Measurements from ENCODE around the gene CLASP1.

- no peak for TF ChIP-seq CTCF (IDR thresholded peaks at IDR 0.05)
- TF ChIP-seq POLR2A (IDR thresholded peaks at IDR 0.05) = no peak
These were observed 240.6 kb downstream of the CLASP1 start for GRCh38 chr2:121408641-121409040.

Measured in vagina (tissue), 2 donors.